ENCODE data around the gene KIFC3. TPM values are rescaled to one million over a fixed set of nuclear protein-coding genes. Genes with fewer than 3 reads are reported as not detected.

The KIFC3 gene
- total RNA-seq, 2 experiments from 2014 or later = 0.54 to 0.89 TPM

GRCh38 chr16:57844416-57845030 lies 42.2 kb upstream of the KIFC3 start:
- no peaks in the 10 kb centered on the region for H3K36me3 Mint-ChIP-seq (ENCODE audit: low read depth)
- no peaks in the 10 kb centered on the region for H3K4me1 Mint-ChIP-seq (ENCODE audit: low read depth)
- DNase-seq (no peak), ATAC-seq (no peak)
- intact Hi-C loops (cut with micrococcal nuclease) = no loop called here
- H3K4me3 Mint-ChIP-seq = no peak overlapping the region
- POLR2A ChIA-PET = no interaction called here
- no peaks in the 10 kb centered on the region for H3K9me3 Mint-ChIP-seq
- TF ChIP-seq CTCF (IDR thresholded peaks at IDR 0.05) = no peak
- CTCF ChIA-PET = no interaction called here
- no peaks in the 10 kb centered on the region for H3K27me3 Mint-ChIP-seq
- no peak overlapping the region for H3K27ac Mint-ChIP-seq

GRCh38 chr16:57843400-57843799 lies 41.1 kb upstream of the KIFC3 start:
- intact Hi-C loops (cut with micrococcal nuclease) = no loop called here
- Mint-ChIP-seq H3K4me3 (no peak overlapping the region), H3K4me1 (ENCODE audit: low read depth) (no peaks in the 10 kb centered on the region), H3K9me3 (no peaks in the 10 kb centered on the region), H3K27ac (no peak overlapping the region), H3K27me3 (no peaks in the 10 kb centered on the region), H3K36me3 (ENCODE audit: low read depth) (no peaks in the 10 kb centered on the region)
- POLR2A ChIA-PET = no interaction called here
- CTCF ChIA-PET = no interaction called here
- no peak for ATAC-seq
- DNase-seq = no peak
- no peak for TF ChIP-seq CTCF (IDR thresholded peaks at IDR 0.05)

GRCh38 chr16:57842601-57843000 lies 40.3 kb upstream of the KIFC3 start:
- TF ChIP-seq CTCF (IDR thresholded peaks at IDR 0.05) = no peak
- DNase-seq = no peak
- no peaks in the 10 kb centered on the region for H3K27me3 Mint-ChIP-seq
- CTCF ChIA-PET = no interaction called here
- POLR2A ChIA-PET = no interaction called here
- no peaks in the 10 kb centered on the region for H3K9me3 Mint-ChIP-seq
- no peaks in the 10 kb centered on the region for H3K36me3 Mint-ChIP-seq (ENCODE audit: low read depth)
- no peak for ATAC-seq
- no peak overlapping the region for H3K27ac Mint-ChIP-seq
- H3K4me1 Mint-ChIP-seq (ENCODE audit: low read depth) = no peaks in the 10 kb centered on the region
- intact Hi-C loops (cut with micrococcal nuclease) = no loop called here
- H3K4me3 Mint-ChIP-seq = no peak overlapping the region

- ATAC-seq = no peak
- no peaks in the 10 kb centered on the region for H3K4me1 Mint-ChIP-seq (ENCODE audit: low read depth)
- no peaks in the 10 kb centered on the region for H3K9me3 Mint-ChIP-seq
- ChIA-PET CTCF (no interaction called here), POLR2A (no interaction called here)
- no peak overlapping the region for H3K4me3 Mint-ChIP-seq
- H3K27ac Mint-ChIP-seq = no peak overlapping the region
- no peaks in the 10 kb centered on the region for H3K36me3 Mint-ChIP-seq (ENCODE audit: low read depth)
- no peaks in the 10 kb centered on the region for H3K27me3 Mint-ChIP-seq
- no peak for DNase-seq
- TF ChIP-seq CTCF (IDR thresholded peaks at IDR 0.05) = no peak
- intact Hi-C loops (cut with micrococcal nuclease) = no loop called here
Measured at GRCh38 chr16:57840833-57841232, 38.5 kb upstream of the KIFC3 start.

GRCh38 chr16:57838161-57838560 lies 35.9 kb upstream of the KIFC3 start:
- ChIA-PET CTCF (no interaction called here), POLR2A (interaction anchor here (0.6 kb wide), 1 partner anchor 251 kb away, joined by 3 read pairs; no protein-coding TSS in a partner anchor)
- Mint-ChIP-seq H3K4me1 (ENCODE audit: low read depth) (no peaks in the 10 kb centered on the region), H3K27ac (no peak overlapping the region), H3K4me3 (no peak overlapping the region), H3K27me3 (no peaks in the 10 kb centered on the region), H3K9me3 (no peaks in the 10 kb centered on the region), H3K36me3 (ENCODE audit: low read depth) (no peaks in the 10 kb centered on the region)
- intact Hi-C loops (cut with micrococcal nuclease) = no loop called here
- no peak for TF ChIP-seq CTCF (IDR thresholded peaks at IDR 0.05)
- no peak for ATAC-seq
- DNase-seq = no peak

Measured in activated CD8-positive, alpha-beta T cell treated with anti-CD3 and anti-CD28 coated beads for 36 hours (primary cell).